ENCODE measurements around the gene BGN. TPM values are rescaled to one million over a fixed set of nuclear protein-coding genes. Genes with fewer than 3 reads are reported as not detected.

BGN gene
- total RNA-seq, 1 experiment from 2014 or later: 1.2 TPM

GRCh38 chrX:153457827-153458466 lies 36.8 kb upstream of the BGN start:
- no peaks in the 10 kb centered on the region for H3K4me1 ChIP-seq (ENCODE audit: insufficient read depth, low read length)
- H3K9me3 Mint-ChIP-seq: peaks cover 70 to 81% of the 10 kb centered on the region in 2 experiments
- H3K23me2 ChIP-seq (ENCODE audit: insufficient read length, low read depth, low read length, poor library complexity, severe bottlenecking): no peaks in the 10 kb centered on the region
- no peak overlapping the region for H3K4ac ChIP-seq (ENCODE audit: low read depth, low read length)
- H3K4me1 Mint-ChIP-seq: no peaks in the 10 kb centered on the region
- no peak overlapping the region for H4K5ac ChIP-seq (ENCODE audit: insufficient read length, low read depth, low read length)
- DNase-seq: no peak
- H3K27ac ChIP-seq (ENCODE audit: insufficient read length, low read depth, low read length): no peak overlapping the region
- H3K4me2 ChIP-seq (ENCODE audit: insufficient read depth, insufficient read length, low read length): no peak overlapping the region
- no peak overlapping the region for H3K14ac ChIP-seq (ENCODE audit: insufficient read depth, low read length)
- no peak overlapping the region for H2BK5ac ChIP-seq (ENCODE audit: insufficient read length, low read length)
- no peak for TF ChIP-seq CTCF (conservative IDR thresholded peaks at IDR 0.05)
- H3K79me2 ChIP-seq (ENCODE audit: insufficient read depth, low read length): no peaks in the 10 kb centered on the region
- H2AK5ac ChIP-seq (ENCODE audit: insufficient read length, low read length): no peak overlapping the region
- H3K56ac ChIP-seq (ENCODE audit: insufficient read length, low read depth, low read length): no peak overlapping the region
- no peaks in the 10 kb centered on the region for H3K27me3 ChIP-seq (ENCODE audit: insufficient read depth, low read length)
- H4K8ac ChIP-seq (replicated peaks; ENCODE audit: insufficient read length, low read depth, low read length): no peak overlapping the region
- H4K91ac ChIP-seq (ENCODE audit: insufficient read length, low read depth, low read length): no peak overlapping the region
- WGBS (ENCODE audit: extremely low coverage, insufficient read length, low lambda C conversion rate): no CpG with 5 or more reads among the region's 17 CpGs
- peaks cover 32 to 64% (median 40%) of the 10 kb centered on the region in 3 experiments for H3K36me3 Mint-ChIP-seq (ENCODE audit: insufficient read depth in 1 of 3, low read depth in 3 of 3)
- no peak overlapping the region for H2AFZ ChIP-seq (ENCODE audit: low read length)
- H4K20me1 ChIP-seq (ENCODE audit: control insufficient read depth, insufficient read depth, insufficient read length): no peaks in the 10 kb centered on the region
- no peaks in the 10 kb centered on the region for H3K79me1 ChIP-seq (ENCODE audit: insufficient read depth, low read depth, low read length, poor library complexity, severe bottlenecking)
- H2BK20ac ChIP-seq (ENCODE audit: low read depth, low read length, poor library complexity, severe bottlenecking): no peak overlapping the region
- H3K4me3 Mint-ChIP-seq: no peak overlapping the region
- H3K27ac Mint-ChIP-seq: no peak overlapping the region
- H2BK15ac ChIP-seq (ENCODE audit: low read depth, low read length): no peak overlapping the region
- H2BK12ac ChIP-seq (ENCODE audit: insufficient read length, low read depth, low read length): no peak overlapping the region
- peaks cover 45% of the 10 kb centered on the region for H3K9me3 ChIP-seq (ENCODE audit: control insufficient read depth, low read depth, low read length)
- no peak overlapping the region for H2BK120ac ChIP-seq (ENCODE audit: low read depth, low read length, poor library complexity, severe bottlenecking)
- H3K27me3 Mint-ChIP-seq (ENCODE audit: low read depth): no peaks in the 10 kb centered on the region
- H3T11ph ChIP-seq (ENCODE audit: low read length): no peak overlapping the region
- no peak overlapping the region for H3K9ac ChIP-seq (ENCODE audit: extremely low read depth, insufficient read length, low read length)
- H3K23ac ChIP-seq (ENCODE audit: insufficient read length, low read depth, low read length): no peak overlapping the region
- no peak overlapping the region for H3K18ac ChIP-seq (ENCODE audit: insufficient read length, low read depth, low read length)
